GM12873 (cell line): ENCODE data around the gene HECW1.

Experiments
- TF ChIP-seq, protein P1 (sequence below): IDR thresholded peaks from 2 replicates; pipeline ENCODE4 v1.5.1; 2012; ENCODE audit warnings: low read depth, mild to moderate bottlenecking, moderate library complexity, low read length, control low read depth; ENCODE audit not compliant: insufficient read depth; ENCODE audit errors: missing control alignments

Gene HECW1

DNA sequence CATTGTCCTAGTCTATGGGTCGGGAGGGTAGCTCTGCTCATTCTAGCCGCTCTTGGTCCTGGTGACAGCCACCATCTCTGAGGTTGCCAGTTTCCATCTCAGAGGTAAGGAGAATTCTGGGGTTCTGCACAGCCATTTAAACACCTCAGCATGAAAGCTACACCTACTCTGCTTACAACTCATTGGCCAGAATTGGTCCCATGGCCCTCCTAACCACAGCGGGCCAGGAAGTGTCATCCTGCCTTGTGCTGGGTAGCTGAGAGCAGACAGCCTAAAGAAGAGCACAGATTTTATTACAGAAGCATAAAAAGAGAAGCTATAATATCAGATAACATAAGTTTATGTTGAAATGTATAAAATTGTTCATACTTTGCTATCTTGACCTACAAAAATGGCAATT, 152.7 kb downstream of the HECW1 start:
- TF ChIP-seq, protein P1, sequence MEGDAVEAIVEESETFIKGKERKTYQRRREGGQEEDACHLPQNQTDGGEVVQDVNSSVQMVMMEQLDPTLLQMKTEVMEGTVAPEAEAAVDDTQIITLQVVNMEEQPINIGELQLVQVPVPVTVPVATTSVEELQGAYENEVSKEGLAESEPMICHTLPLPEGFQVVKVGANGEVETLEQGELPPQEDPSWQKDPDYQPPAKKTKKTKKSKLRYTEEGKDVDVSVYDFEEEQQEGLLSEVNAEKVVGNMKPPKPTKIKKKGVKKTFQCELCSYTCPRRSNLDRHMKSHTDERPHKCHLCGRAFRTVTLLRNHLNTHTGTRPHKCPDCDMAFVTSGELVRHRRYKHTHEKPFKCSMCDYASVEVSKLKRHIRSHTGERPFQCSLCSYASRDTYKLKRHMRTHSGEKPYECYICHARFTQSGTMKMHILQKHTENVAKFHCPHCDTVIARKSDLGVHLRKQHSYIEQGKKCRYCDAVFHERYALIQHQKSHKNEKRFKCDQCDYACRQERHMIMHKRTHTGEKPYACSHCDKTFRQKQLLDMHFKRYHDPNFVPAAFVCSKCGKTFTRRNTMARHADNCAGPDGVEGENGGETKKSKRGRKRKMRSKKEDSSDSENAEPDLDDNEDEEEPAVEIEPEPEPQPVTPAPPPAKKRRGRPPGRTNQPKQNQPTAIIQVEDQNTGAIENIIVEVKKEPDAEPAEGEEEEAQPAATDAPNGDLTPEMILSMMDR = no peak

DNA sequence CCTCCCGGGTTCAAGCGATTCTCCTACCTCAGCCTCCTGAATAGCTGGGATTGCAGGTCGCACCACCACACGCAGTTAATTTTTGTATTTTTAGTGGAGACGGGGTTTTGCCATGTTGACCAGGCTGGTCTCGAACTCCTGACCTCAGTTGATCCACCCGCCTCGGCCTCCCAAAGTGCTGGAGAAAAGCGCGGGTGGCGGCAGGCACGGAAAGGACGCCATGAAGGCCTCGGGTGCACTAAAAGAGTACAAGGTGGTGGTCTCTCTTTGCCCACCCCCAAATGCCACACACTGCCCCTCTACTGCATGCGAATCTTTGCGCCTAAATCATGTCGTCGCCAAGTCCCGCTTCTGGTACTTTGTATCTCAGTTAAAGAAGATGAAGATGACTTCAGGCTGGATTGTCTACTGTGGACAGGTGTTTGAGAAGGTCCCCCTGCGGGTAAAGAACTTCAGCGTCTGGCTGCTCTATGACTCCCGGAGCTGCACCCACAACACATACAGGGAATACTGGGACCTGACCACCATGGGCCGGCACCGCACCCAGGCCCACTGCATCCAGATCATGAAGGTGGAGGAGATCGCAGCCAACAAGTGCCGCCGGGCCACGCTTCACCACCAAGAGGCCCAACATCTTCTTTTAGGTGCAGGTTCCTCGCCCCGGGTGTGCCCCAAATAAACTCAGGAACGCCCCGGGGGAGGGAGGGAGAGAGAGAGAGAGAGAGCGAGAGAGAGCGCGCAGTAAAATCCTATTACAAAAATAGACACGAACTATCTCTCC, 161.7 kb downstream of the HECW1 start:
- TF ChIP-seq, protein P1 = no peak

DNA sequence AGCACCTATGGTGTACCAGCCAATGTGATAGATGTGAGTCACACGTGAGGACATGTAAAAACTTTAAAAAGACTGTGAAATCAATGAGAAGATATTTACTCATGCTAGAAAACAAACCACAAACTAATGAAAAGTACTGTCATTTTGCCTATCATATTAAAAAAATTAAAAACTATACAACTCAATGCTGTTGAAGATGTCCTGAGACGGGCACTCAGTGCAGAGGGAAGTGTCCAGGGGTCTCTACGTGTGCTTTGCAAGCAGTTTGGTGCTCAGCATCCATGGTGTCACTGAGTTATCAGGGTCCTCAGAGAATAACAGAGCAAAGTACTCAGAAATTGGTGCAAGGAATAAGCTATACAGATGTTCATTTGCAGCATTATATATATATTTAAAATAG, 162.3 kb downstream of the HECW1 start:
- TF ChIP-seq, protein P1 = no peak

DNA sequence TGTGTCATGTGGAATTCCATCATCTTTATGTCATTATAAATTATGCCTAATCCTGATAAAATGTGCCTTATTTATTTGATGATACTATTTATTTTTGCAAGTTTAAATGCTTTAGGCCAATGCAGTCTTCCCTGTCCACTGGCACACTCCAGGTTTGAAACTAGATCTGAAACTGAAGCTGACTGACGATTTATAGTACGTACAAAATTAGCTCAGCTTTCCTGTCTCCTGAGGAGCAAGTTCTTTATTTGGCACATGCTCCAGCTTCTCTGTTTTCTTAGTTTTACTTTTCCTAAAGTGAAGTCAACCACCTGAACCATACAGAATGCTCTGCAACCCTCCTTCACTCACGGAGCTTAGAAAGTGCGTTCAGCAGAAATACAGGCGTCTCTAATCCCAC, 164.1 kb downstream of the HECW1 start:
- TF ChIP-seq, protein P1 = no peak

DNA sequence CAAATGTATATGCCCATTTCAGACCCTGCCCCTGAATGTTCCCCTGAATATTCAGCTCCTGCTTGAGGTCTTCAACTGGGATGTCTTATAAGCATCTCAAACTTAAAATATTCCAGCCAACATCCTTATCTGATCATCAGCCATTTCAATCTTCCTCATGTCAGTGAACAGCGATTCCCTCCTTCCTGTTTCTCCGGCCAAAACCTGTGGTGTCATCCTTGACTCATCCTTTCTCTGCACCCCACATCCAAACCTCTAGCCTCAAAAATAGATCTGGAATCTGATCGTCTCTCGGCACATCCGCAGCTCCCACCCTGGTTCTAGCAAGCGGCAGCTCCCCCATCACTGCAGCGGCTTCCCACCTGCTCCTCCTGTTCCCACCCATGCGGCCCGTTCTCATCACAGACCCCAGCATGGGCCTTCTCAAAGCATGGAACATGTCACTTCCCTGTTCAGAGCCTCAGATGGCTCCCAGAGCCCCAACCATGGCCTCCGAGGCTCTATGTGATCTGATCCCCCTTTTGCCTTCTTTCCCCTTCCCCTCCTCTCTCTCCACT, 165.7 kb downstream of the HECW1 start:
- TF ChIP-seq, protein P1 = no peak

DNA sequence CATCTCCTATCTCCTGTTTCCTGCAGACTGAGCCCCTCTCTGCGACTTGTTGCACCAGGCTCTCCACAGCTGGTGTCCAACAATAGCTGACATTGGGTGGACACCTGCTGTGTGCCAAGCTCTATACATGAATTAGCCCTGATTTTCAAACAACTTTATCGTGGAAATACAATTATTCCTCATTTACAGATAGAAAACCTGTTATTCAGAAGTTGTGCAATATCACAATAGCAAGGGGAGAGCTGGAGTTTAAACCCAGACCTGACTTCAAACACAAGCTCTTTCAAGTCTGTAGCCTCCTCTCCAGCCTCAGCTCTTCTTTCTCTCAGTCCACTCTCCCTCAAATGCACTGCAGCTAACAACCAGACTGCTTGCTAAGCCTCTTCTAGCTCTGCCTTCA, 168.8 kb downstream of the HECW1 start:
- TF ChIP-seq, protein P1 = no peak

DNA sequence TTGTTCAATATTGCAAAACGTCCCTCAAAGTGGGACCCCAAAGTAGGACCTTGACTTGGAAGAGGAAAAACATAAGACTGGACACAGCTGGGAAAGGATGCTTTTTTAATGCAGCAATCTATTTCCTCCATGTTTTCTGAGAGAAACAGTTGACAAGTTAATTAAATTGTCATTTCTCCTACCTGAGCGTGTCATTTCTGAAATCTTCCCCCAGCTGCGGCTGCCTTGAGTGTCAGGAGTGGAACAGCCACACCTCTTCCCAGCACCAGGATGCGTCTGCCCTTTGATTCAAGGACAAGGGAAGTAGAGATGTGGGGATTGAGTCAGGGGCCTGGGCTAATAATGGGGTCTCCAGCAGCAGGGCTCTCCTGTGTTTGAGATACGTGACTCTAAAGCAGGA, 171.3 kb downstream of the HECW1 start:
- TF ChIP-seq, protein P1 = no peak
